ENCODE results near the gene LIFR. TPM values are rescaled to one million over a fixed set of nuclear protein-coding genes. Genes with fewer than 3 reads are reported as not detected.
A peak's percentile ranks its signal among the peaks of the same experiment; 100 is the strongest.

The LIFR gene
- total RNA-seq, 1 donor from 2014 or later, result 0.12 TPM

DNA sequence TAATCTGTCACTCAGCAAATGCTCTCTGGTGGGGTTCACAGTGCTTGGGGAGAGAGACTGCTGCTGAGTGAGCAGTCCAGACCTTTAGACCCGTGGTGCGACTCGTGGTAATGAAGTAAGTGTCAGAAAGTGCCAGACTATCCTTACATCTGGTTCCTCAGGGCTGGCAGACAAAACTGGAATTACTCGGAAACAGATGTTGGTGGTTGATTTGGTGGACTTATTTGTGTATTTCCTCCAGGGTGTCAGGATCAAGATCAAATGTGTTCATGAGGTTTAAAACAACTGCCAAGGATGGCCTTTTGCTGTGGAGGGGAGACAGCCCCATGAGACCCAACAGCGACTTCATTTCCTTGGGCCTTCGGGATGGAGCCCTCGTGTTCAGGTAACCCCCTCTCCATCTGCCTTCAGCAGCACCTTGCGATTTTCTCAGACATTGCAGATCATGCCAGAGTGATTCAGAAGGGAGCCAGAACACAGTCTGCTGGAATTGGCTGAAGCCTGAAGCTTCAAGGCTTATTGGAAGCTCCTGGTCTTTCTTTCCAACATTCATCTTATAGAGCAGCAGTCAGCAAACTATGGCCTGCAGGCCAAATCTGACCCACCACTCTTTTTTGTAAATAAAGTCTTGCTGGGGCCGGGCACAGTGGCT lies 105.2 kb downstream of the LIFR start:
- H3K4me3 Mint-ChIP-seq, result no peak overlapping the region
- H3K4me1 Mint-ChIP-seq, result peaks cover 21% of the 10 kb centered on the region
- H3K36me3 Mint-ChIP-seq (ENCODE audit: low read depth), result no peaks in the 10 kb centered on the region
- no peaks in the 10 kb centered on the region for H3K9me3 Mint-ChIP-seq
- H3K27me3 Mint-ChIP-seq, result peaks cover 75% of the 10 kb centered on the region
- H3K27ac Mint-ChIP-seq, result no peak overlapping the region
- intact Hi-C loops (cut with micrococcal nuclease), result no loop called here
- DNase-seq, result no peak

GRCh38 chr5:38450627-38451026 lies 105.8 kb downstream of the LIFR start:
- Mint-ChIP-seq H3K36me3 (ENCODE audit: low read depth) (no peaks in the 10 kb centered on the region), H3K4me1 (peaks cover 21% of the 10 kb centered on the region), H3K9me3 (no peaks in the 10 kb centered on the region), H3K4me3 (no peak overlapping the region), H3K27me3 (peaks cover 72% of the 10 kb centered on the region), H3K27ac (no peak overlapping the region)
- DNase-seq, result no peak
- intact Hi-C loops (cut with micrococcal nuclease), result no loop called here

DNA sequence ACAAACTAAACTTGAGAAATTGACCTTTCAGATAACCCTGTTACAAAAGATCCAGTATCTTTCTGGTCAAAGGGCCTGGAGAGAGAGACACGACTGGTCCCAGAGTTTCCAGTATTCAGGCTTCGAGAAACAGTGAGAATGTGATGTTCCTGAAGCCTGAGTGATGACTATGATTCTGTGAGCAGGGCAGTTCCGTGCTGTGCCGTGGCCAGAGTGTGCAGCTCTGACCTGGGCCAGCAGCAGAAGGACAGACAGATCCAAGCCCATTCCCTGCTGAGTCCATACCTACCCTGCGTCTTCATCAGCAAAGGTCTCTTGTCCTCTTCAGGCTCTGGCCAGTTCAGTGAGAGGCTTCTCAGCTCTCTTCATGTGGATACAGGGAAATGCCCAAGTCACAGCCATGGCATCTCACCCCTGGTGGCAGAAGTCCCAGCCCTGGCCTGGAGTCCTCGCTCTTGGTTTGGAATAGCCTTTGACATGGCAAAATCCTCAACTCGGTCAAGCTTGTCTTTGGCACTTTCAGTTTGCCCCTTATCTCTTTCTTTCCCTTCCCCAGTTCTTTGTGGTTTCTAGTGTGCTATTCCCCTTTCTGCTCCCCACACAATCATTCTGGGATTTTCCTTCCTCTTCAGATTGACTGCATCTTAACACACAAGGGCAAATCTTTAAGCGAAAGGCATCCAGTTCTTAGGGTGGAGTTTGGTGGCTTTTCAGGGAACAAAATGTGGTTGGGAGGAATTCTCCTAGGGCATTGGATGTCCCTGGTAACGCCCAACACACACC lies 107.7 kb downstream of the LIFR start:
- intact Hi-C loops (cut with micrococcal nuclease), result no loop called here
- Mint-ChIP-seq H3K36me3 (ENCODE audit: low read depth) (no peaks in the 10 kb centered on the region), H3K27ac (no peak overlapping the region), H3K27me3 (peaks cover 73% of the 10 kb centered on the region), H3K9me3 (no peaks in the 10 kb centered on the region), H3K4me3 (no peak overlapping the region), H3K4me1 (peaks cover 17% of the 10 kb centered on the region)
- DNase-seq, result no peak

- H3K9me3 Mint-ChIP-seq, result no peaks in the 10 kb centered on the region
- intact Hi-C loops (cut with micrococcal nuclease), result no loop called here
These were observed 108.7 kb downstream of the LIFR start for GRCh38 chr5:38447786-38448185.

DNA sequence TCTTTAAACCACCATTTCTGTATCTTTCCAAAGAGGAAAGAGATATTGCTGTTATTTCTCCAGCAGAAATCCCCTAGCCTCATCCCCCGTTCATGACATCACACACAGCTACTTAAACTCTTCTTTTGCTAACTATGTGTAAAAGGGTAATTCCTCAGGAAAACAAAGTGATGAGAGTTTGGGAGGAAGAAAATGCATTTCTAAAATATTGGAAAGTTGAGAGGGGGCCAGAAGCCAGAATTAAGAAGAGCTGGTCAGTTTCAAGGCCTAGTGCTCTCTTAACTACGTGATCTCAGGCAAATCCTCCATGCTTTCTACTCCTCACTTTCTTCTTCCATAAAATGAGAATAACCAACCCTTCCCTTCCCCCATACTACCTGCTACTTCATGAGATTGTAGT lies 109.4 kb downstream of the LIFR start:
- H3K36me3 Mint-ChIP-seq (ENCODE audit: low read depth), result no peaks in the 10 kb centered on the region
- no peak overlapping the region for H3K4me3 Mint-ChIP-seq
- no peak for DNase-seq
- peaks cover 64% of the 10 kb centered on the region for H3K27me3 Mint-ChIP-seq
- no peaks in the 10 kb centered on the region for H3K9me3 Mint-ChIP-seq
- intact Hi-C loops (cut with micrococcal nuclease), result no loop called here
- H3K4me1 Mint-ChIP-seq, result peaks cover 2% of the 10 kb centered on the region
- no peak overlapping the region for H3K27ac Mint-ChIP-seq

More at GRCh38 chr5:38447786-38448185, 108.7 kb downstream of the LIFR start:
- no peaks in the 10 kb centered on the region for H3K36me3 Mint-ChIP-seq (ENCODE audit: low read depth)
- peaks cover 72% of the 10 kb centered on the region for H3K27me3 Mint-ChIP-seq
- no peak for DNase-seq
- no peak overlapping the region for H3K4me3 Mint-ChIP-seq
- H3K27ac Mint-ChIP-seq, result no peak overlapping the region
- peaks cover 8% of the 10 kb centered on the region for H3K4me1 Mint-ChIP-seq

DNA sequence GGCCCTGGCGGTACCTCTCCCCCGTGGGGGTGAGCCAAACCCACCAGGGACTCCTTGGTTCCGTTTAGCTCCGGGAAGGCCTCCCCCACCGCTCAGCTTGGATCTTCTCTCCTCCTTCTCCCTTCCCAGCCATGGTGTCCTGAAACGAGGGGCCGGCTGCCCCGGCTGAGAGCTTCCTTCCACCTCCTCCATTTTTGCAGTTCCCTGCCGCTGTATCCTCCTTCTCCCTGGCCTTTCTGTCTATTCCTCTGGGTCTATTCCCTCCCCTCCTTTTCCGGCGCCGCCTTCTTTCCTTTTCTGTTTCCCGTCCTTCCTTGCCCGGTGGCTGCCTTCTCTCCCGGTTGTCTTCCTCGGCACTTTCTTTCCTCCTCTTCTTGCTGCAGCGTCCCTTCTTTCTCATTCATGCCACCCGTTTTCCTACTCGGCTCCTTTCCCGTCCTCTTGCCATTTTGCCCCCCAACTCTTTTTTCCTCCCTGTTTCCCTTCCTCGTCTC lies 110.4 kb downstream of the LIFR start:
- DNase-seq, result no peak
- no peaks in the 10 kb centered on the region for H3K9me3 Mint-ChIP-seq
- H3K36me3 Mint-ChIP-seq (ENCODE audit: low read depth), result no peaks in the 10 kb centered on the region
- no peak overlapping the region for H3K4me3 Mint-ChIP-seq
- peaks cover 2% of the 10 kb centered on the region for H3K4me1 Mint-ChIP-seq
- no peak overlapping the region for H3K27ac Mint-ChIP-seq
- peaks cover 64% of the 10 kb centered on the region for H3K27me3 Mint-ChIP-seq
- intact Hi-C loops (cut with micrococcal nuclease), result no loop called here

- H3K27ac Mint-ChIP-seq, result no peak overlapping the region
- H3K9me3 Mint-ChIP-seq, result no peaks in the 10 kb centered on the region
- intact Hi-C loops (cut with micrococcal nuclease), result no loop called here
- no peak overlapping the region for H3K4me3 Mint-ChIP-seq
- no peak for DNase-seq
- no peaks in the 10 kb centered on the region for H3K36me3 Mint-ChIP-seq (ENCODE audit: low read depth)
- peaks cover 2% of the 10 kb centered on the region for H3K4me1 Mint-ChIP-seq
- H3K27me3 Mint-ChIP-seq, result peaks cover 60% of the 10 kb centered on the region
These were observed 110.9 kb downstream of the LIFR start for GRCh38 chr5:38445374-38446028.

DNA sequence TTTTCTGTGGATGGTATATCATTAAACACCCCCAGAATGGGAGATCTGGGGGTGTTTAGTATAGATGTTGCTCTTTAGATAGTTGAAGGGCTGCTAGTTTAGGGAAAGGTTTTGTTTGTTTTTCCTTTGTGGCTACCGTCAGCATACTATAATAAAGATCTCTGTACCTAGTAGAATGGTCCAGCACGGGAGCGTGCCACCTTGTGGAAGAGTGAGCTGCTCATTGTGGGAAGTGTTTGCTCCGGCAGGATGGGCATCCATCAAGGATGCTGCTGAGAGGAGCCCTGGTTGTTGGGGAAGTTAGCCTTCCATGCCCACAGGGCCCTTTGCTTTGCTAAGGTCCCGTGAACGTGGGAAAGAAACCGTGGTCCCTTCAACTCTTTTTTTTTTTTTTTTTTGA lies 113.1 kb downstream of the LIFR start:
- H3K27me3 Mint-ChIP-seq, result peaks cover 49% of the 10 kb centered on the region
- no peaks in the 10 kb centered on the region for H3K9me3 Mint-ChIP-seq
- H3K27ac Mint-ChIP-seq, result no peak overlapping the region
- no peaks in the 10 kb centered on the region for H3K4me1 Mint-ChIP-seq
- no peak overlapping the region for H3K4me3 Mint-ChIP-seq
- intact Hi-C loops (cut with micrococcal nuclease), result loop anchor here (5.0 kb wide), 1 partner anchor 224 kb away; no protein-coding TSS in a partner anchor
- no peaks in the 10 kb centered on the region for H3K36me3 Mint-ChIP-seq (ENCODE audit: low read depth)
- DNase-seq, result no peak

GRCh38 chr5:38442247-38442573 lies 114.2 kb downstream of the LIFR start:
- intact Hi-C loops (cut with micrococcal nuclease), result loop anchor here (1.0 to 5.0 kb wide), 2 partner anchors 109 to 225 kb away; no protein-coding TSS in a partner anchor
- Mint-ChIP-seq H3K27me3 (peaks cover 39% of the 10 kb centered on the region), H3K27ac (no peak overlapping the region), H3K4me3 (no peak overlapping the region), H3K36me3 (ENCODE audit: low read depth) (no peaks in the 10 kb centered on the region), H3K9me3 (no peaks in the 10 kb centered on the region), H3K4me1 (no peaks in the 10 kb centered on the region)
- no peak for DNase-seq

GRCh38 chr5:38441453-38442246 lies 114.8 kb downstream of the LIFR start:
- H3K4me1 Mint-ChIP-seq, result no peaks in the 10 kb centered on the region
- H3K4me3 Mint-ChIP-seq, result no peak overlapping the region
- H3K27ac Mint-ChIP-seq, result no peak overlapping the region
- intact Hi-C loops (cut with micrococcal nuclease), result loop anchor here (1.0 to 5.0 kb wide), 5 partner anchors 110 to 481 kb away; partner anchors contain the start of gene LIFR
- H3K27me3 Mint-ChIP-seq, result peaks cover 36% of the 10 kb centered on the region
- no peaks in the 10 kb centered on the region for H3K36me3 Mint-ChIP-seq (ENCODE audit: low read depth)
- no peaks in the 10 kb centered on the region for H3K9me3 Mint-ChIP-seq
- peak; percentile 94 for DNase-seq

DNA sequence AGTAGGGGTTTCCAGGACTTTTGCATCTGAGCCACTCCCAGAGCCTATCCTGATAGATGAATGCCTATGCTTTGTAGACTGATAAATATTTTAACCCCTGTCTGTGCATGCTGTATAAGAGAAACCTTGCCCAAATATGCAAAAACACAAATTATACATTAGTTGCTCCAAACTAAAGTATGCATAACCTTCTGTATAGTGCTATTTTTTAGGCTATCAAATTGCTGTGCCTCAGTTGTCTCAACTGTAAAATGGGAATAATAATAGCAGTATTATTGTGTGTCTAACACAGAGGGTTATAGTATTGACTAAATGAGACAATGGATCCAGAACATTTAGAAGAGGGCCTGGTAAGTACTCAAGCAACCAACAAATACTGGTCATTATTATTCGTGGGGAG lies 117.7 kb downstream of the LIFR start:
- no peak overlapping the region for H3K27ac Mint-ChIP-seq
- intact Hi-C loops (cut with micrococcal nuclease), result no loop called here
- no peaks in the 10 kb centered on the region for H3K4me1 Mint-ChIP-seq
- DNase-seq, result no peak
- no peak overlapping the region for H3K4me3 Mint-ChIP-seq
- no peaks in the 10 kb centered on the region for H3K9me3 Mint-ChIP-seq
- peaks cover 33% of the 10 kb centered on the region for H3K27me3 Mint-ChIP-seq
- no peaks in the 10 kb centered on the region for H3K36me3 Mint-ChIP-seq (ENCODE audit: low read depth)

- Mint-ChIP-seq H3K36me3 (ENCODE audit: low read depth) (no peaks in the 10 kb centered on the region), H3K9me3 (no peaks in the 10 kb centered on the region), H3K27me3 (peaks cover 31% of the 10 kb centered on the region), H3K4me1 (no peaks in the 10 kb centered on the region), H3K4me3 (no peak overlapping the region), H3K27ac (no peak overlapping the region)
- DNase-seq, result no peak
- intact Hi-C loops (cut with micrococcal nuclease), result no loop called here
These were observed 121.3 kb downstream of the LIFR start for GRCh38 chr5:38434966-38435705.

Data from activated CD4-positive, alpha-beta T cell treated with anti-CD3 and anti-CD28 coated beads, Interleukin-2, amount 10 ng/mL, durations not matched to agents 24 days and 14 days (primary cell).